Lower leg skin (tissue), 4 donors: ENCODE data around the gene KIRREL2. TPM values are rescaled to one million over a fixed set of nuclear protein-coding genes. Genes with fewer than 3 reads are reported as not detected.

Experiments
- DNase-seq, 2 donors: peaks; one replicate each; pipeline ENCODE4 v3.0.0-alpha.2; 2019; ENCODE audit warnings: low spot score in 2 of 2
- H3K4me3 ChIP-seq: fragments of 200-600 bp; sonication (generic); 2 replicates; pipeline ENCODE4 v1.5.1; 2017; ENCODE audit warnings: mild to moderate bottlenecking, low read depth; ENCODE audit not compliant: poor library complexity, severe bottlenecking
- POLR2A ChIP-seq, 2 donors: fragments of 450-650 bp; IDR thresholded peaks; one replicate each; pipeline ENCODE4 v1.6.1; 2016 to 2017; ENCODE audit warnings: antibody characterized with exemption in 2 of 2, mild to moderate bottlenecking in 1 of 2, moderate library complexity in 1 of 2
- WGBS, 2 donors: methylation state at CpG; one replicate each; pipeline ENCODE4 v1.1.5; 2018; 5-methylcytosine and 5-hydroxymethylcytosine counted together
- intact Hi-C: fragments of 100-400 bp; cut with DNase I; formaldehyde crosslinking; loops from one replicate; pipeline ENCODE4 v1.15.0; 2023; ENCODE audit warnings: low total_unique reads
- total RNA-seq, 4 donors: library from RNA; depleted of rRNA; stranded (reverse); fragments of >200 nt; gene quantifications; one replicate each; pipeline ENCODE4 v1.1.0, GENCODE V29; 2016
- TF ChIP-seq, protein P1 (sequence below), 3 donors: fragments of 450-650 bp; IDR thresholded peaks; one replicate each; pipeline ENCODE4 v1.5.1; 2016; ENCODE audit warnings: antibody characterized with exemption in 3 of 3, mild to moderate bottlenecking in 3 of 3, moderate library complexity in 2 of 3

The KIRREL2 gene
- total RNA-seq, 4 donors from 2014 or later: 0.32 TPM; not detected in 3

GRCh38 chr19:35895911-35896642, 39.4 kb downstream of the KIRREL2 start:
- no peak for DNase-seq
- 93 to 96% methylated on average over 19 to 20 of the region's 21 CpGs for WGBS, 2 donors
- no peak for TF ChIP-seq POLR2A (IDR thresholded peaks at IDR 0.05)
- TF ChIP-seq, protein P1, sequence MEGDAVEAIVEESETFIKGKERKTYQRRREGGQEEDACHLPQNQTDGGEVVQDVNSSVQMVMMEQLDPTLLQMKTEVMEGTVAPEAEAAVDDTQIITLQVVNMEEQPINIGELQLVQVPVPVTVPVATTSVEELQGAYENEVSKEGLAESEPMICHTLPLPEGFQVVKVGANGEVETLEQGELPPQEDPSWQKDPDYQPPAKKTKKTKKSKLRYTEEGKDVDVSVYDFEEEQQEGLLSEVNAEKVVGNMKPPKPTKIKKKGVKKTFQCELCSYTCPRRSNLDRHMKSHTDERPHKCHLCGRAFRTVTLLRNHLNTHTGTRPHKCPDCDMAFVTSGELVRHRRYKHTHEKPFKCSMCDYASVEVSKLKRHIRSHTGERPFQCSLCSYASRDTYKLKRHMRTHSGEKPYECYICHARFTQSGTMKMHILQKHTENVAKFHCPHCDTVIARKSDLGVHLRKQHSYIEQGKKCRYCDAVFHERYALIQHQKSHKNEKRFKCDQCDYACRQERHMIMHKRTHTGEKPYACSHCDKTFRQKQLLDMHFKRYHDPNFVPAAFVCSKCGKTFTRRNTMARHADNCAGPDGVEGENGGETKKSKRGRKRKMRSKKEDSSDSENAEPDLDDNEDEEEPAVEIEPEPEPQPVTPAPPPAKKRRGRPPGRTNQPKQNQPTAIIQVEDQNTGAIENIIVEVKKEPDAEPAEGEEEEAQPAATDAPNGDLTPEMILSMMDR (IDR thresholded peaks at IDR 0.05): no peak
- H3K4me3 ChIP-seq: no peak overlapping the region
- intact Hi-C loops: loop anchor here (5.0 kb wide), 1 partner anchor 36 kb away; no protein-coding TSS in a partner anchor

DNA sequence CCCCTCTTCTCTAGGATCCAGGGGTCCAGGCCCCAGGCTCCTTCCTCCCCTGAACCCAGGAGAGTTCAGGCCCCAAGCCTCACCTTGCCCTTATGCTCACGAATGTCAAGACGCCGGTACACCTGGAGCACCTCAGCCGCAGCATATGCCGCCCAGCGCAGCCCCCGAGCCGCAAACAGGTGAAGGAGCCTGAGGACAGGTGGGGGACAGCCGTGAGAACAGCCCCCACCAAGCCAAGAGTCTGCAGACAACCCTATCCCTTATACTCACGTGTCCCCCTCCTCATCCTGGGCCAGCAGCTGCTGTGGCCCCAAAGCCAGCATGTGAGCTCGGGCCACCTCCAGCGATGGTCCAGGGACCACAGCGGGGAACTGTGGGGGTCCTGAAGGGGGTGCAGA, 39.9 kb downstream of the KIRREL2 start:
- TF ChIP-seq, protein P1 (IDR thresholded peaks at IDR 0.05): no peak
- no peak for TF ChIP-seq POLR2A (IDR thresholded peaks at IDR 0.05)
- H3K4me3 ChIP-seq: no peak overlapping the region
- no peak for DNase-seq
- WGBS, 2 donors: 85 to 92% methylated on average over 13 of the region's 13 CpGs
- intact Hi-C loops: loop anchor here (5.0 kb wide), 1 partner anchor 36 kb away; no protein-coding TSS in a partner anchor

DNA sequence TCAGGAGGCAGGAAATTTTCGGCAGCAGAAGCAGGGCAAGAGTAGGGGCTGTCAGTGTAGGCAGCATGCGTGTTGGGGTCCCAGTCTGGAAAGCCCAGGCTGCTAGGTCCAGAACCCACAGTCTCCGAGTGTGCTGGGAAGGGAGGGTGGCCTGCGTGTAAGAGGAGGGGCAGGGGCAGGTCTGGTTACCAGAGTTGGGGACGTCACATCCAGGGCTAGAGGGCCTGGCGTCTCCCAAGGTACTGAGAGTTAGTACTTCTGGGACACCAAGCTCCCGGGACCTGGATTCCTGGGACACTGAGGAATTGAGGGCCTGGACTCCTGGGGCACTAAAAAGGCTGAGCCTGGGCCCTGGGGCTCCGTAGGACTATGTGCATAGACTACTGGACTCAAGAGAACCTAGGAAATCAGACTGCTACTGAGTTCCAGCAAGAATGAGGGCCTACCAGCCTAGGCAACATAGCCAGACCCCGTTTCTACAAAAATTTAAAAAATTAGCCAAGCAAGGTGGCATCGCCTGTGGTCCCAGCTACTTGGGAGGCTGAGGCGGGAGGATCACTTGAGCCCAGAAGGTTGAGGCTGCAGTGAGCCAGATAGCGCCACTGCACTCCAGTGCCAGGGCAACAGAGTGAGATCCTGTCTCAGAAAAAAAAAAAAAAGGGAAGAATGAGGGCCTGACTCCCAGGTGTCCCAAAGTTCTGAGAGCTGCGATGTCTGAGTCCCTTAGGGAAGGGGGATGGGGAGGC, 41.2 kb downstream of the KIRREL2 start:
- no peak for DNase-seq
- intact Hi-C loops: loop anchor here (5.0 kb wide), 1 partner anchor 34 kb away; no protein-coding TSS in a partner anchor
- WGBS, 2 donors: 87 to 88% methylated on average over 13 of the region's 13 CpGs
- H3K4me3 ChIP-seq: no peak overlapping the region
- TF ChIP-seq, protein P1 (IDR thresholded peaks at IDR 0.05): no peak
- TF ChIP-seq POLR2A (IDR thresholded peaks at IDR 0.05): no peak

DNA sequence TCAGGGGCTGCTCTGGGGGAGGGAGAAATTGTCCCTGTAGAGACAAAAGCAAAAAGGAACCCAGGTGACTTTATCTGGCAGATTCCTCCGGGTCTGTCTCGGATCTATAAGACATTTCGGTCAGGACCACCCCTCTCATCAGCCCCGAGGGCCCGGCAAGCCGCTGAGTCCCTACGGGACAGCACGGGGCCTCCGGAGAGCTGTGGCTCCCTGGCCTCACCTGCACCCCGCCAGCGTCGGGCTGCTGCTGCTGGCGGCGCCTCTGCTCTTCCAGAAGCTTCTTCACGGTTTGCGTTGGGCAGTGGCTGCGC, 41.7 kb downstream of the KIRREL2 start:
- TF ChIP-seq, protein P1 (IDR thresholded peaks at IDR 0.05): no peak
- no peak for TF ChIP-seq POLR2A (IDR thresholded peaks at IDR 0.05)

GRCh38 chr19:35899547-35900214, 43.0 kb downstream of the KIRREL2 start:
- WGBS, 2 donors: 1% methylated on average over 24 to 39 of the region's 43 CpGs
- TF ChIP-seq, protein P1 (IDR thresholded peaks at IDR 0.05): no peak
- TF ChIP-seq POLR2A (IDR thresholded peaks at IDR 0.05): no peak
- intact Hi-C loops: loop anchor here (5.0 kb wide), 1 partner anchor 33 kb away; no protein-coding TSS in a partner anchor
- H3K4me3 ChIP-seq: peak overlapping the region; percentile 41
- DNase-seq: peak; percentile 68 to 95

More for the DNA sequence above, 41.7 kb downstream of the KIRREL2 start:
- WGBS, 2 donors: 1% methylated on average over 12 to 17 of the region's 17 CpGs
- intact Hi-C loops: loop anchor here (5.0 kb wide), 1 partner anchor 34 kb away; no protein-coding TSS in a partner anchor
- no peak for DNase-seq
- H3K4me3 ChIP-seq: peak overlapping the region; percentile 41
